Uterus (tissue), 2 donors: Measurements from ENCODE around the gene CBX2.

Experiments
- CTCF ChIP-seq, 4 experiments: fragments of 200-600 bp in 2 of 4; fragments of 450-650 bp in 2 of 4; sonication (generic) in 2 of 4; IDR thresholded peaks; one replicate each; pipeline ENCODE4 v1.5.1; 2016 to 2019; ENCODE audit warnings: antibody characterized with exemption in 4 of 4, mild to moderate bottlenecking in 2 of 4, moderate library complexity in 1 of 4
- POLR2A ChIP-seq, 2 donors: fragments of 450-650 bp; IDR thresholded peaks; one replicate each; pipeline ENCODE4 v1.6.1; 2016; ENCODE audit warnings: antibody characterized with exemption in 2 of 2, mild to moderate bottlenecking in 1 of 2, moderate library complexity in 1 of 2

- TF ChIP-seq CTCF (IDR thresholded peaks at IDR 0.05) (no peak), POLR2A (IDR thresholded peaks at IDR 0.05) (no peak)
These were observed 27.1 kb downstream of the CBX2 start for GRCh38 chr17:79804856-79805696.
